Jurkat, Clone E6-1 (cell line): ENCODE measurements around the gene ABCF1. TPM values are rescaled to one million over a fixed set of nuclear protein-coding genes. Genes with fewer than 3 reads are reported as not detected.
"Not testable (repeated sequence)": the region's sequence is repeated elsewhere in the genome, so short reads cannot be mapped to it uniquely, and the experiment has no call there.

ENCODE experiments used
- DNase-seq: peaks from one replicate; pipeline ENCODE4 v3.0.0-alpha.2; 2011; ENCODE audit warnings: low read depth, low spot score
- H3K4me3 ChIP-seq: 2 replicates; pipeline ENCODE4 v1.5.1; 2011; ENCODE audit warnings: mild to moderate bottlenecking, low read length, control low read depth, moderate library complexity
- polyA plus RNA-seq: library from polyadenylated mRNA; unstranded; fragments of >200 nt; gene quantifications from one replicate; pipeline ENCODE4 v1.2.1, GENCODE V29; 2012; ENCODE audit warnings: missing spikeins; ENCODE audit not compliant: insufficient read length, insufficient read depth

ABCF1 gene
- 71.5 TPM for polyA plus RNA-seq

- peak within 1 kb of the TSS; percentile 97 for H3K4me3 ChIP-seq
- peak; percentile 94 for DNase-seq
Measured at GRCh38 chr6:30571075-30571761, at the start of gene ABCF1. ABCF1 (plus strand) TSS chr6:30571442; CDS start chr6:30571488, 46 bp downstream.

- DNase-seq, H3K4me3 ChIP-seq: not testable (repeated sequence)
Measured at GRCh38 chr6:30521952-30522351, 49.3 kb upstream of the ABCF1 start.

- not testable (repeated sequence) for H3K4me3 ChIP-seq, DNase-seq
Measured at GRCh38 chr6:30526444-30526843, 44.8 kb upstream of the ABCF1 start.

- DNase-seq, H3K4me3 ChIP-seq: not testable (repeated sequence)
Measured at GRCh38 chr6:30529349-30529875, 41.8 kb upstream of the ABCF1 start.

- DNase-seq, result no peak
- H3K4me3 ChIP-seq, result no peak overlapping the region
Measured at GRCh38 chr6:30530014-30530413, 41.2 kb upstream of the ABCF1 start.

DNA sequence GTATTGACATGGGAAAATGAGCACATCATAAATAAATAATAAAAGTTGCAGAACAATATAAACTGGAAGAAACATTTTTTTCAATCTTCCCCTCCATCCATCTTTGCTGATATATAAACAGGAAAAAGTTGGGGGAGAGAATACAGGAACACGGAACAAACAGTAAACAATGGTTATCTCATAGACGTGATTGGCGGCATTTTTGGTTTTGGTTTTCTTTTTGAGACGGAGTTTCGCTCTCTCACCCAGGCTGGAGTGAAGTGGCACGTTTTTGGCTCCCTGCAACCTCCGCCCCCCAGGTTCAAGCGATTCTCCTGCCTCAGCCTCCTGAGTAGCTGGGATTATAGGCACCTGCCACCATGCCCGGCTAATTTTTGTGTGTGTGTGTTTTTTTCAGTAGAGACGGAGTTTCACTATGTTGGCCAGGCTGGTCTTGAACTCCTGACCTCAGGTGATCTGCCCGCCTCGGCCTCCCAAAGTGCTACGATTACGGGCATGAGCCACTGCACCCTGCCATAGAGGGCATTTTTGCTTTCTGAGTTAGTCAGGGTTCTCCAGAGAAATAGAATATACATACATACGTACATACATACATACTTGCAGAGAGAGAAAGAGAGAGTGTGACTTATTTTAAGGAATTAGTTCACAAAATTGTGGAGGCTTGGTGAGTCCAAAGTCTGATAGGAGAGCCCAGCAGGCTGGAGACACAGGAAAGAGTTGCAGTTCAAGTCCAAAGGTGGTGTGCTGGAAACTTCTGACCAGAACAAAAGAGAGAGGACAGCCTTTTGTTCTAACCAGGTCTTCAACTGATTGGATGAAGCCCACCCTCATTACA, 37.6 kb upstream of the ABCF1 start:
- DNase-seq, result no peak
- no peak overlapping the region for H3K4me3 ChIP-seq

DNA sequence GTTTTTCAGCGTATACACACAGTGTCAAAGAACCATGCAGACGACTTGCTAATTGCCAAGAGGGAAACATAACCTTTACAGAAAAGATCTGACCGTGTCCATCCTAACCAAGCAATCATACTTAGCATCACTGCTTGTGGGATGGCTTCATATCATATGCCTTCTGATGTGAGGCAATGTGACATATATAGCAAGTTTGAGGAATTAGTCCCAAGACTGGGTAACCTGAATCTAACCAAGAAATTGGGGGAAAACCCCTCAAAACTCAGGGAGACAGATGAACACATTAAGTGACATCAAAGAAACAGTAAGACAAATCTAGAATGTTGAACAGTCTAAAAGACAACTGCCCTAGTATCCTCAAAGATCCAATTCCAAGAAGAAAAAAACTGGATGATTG, 33.3 kb upstream of the ABCF1 start:
- H3K4me3 ChIP-seq, result no peak overlapping the region
- no peak for DNase-seq

GRCh38 chr6:30541515-30542403, 29.5 kb upstream of the ABCF1 start:
- DNase-seq, result peak; percentile 86
- H3K4me3 ChIP-seq, result peak overlapping the region; percentile 51

- peak; percentile 19 for DNase-seq
- no peak overlapping the region for H3K4me3 ChIP-seq
Measured at GRCh38 chr6:30542404-30542725, 28.9 kb upstream of the ABCF1 start.

DNA sequence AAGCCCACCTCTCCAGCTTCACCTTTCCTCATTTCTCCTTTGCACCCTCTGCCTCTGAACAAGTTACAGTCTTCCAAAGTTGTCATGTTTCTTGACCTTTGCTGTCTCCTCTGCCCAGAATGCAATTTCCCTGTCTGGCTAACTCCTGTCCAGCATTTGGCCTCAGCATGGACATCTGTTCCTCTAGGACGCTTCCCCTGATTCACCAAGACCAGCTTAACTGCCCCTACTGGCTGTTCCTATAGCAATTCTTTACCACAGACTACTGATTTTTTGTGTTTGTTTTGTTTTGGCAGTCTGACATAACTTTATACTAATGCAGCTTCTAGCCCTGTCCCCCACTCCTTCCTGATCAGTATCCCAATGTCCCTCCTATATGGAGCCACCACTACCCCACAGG, 28.3 kb upstream of the ABCF1 start:
- H3K4me3 ChIP-seq, result no peak overlapping the region
- no peak for DNase-seq

DNA sequence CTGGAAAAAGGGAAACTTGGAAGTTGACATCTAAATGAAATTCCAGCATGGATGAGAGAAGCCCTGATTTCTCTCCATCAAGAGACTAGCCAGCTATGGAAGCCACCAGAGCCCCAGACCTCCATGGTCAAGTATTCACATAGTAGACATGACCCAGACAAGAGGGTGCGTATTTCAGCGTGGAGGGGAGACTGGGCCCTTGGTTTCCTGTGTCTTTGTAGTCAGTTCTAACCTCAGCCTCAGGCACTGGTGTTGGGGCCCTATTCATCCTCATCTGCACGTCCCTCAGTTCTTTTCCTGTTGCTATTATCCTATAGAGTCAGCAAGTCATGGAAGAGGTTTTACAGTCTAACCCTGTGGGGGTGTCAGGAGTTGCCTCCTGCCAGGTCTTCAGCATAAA, 27.4 kb upstream of the ABCF1 start:
- no peak overlapping the region for H3K4me3 ChIP-seq
- no peak for DNase-seq

DNA sequence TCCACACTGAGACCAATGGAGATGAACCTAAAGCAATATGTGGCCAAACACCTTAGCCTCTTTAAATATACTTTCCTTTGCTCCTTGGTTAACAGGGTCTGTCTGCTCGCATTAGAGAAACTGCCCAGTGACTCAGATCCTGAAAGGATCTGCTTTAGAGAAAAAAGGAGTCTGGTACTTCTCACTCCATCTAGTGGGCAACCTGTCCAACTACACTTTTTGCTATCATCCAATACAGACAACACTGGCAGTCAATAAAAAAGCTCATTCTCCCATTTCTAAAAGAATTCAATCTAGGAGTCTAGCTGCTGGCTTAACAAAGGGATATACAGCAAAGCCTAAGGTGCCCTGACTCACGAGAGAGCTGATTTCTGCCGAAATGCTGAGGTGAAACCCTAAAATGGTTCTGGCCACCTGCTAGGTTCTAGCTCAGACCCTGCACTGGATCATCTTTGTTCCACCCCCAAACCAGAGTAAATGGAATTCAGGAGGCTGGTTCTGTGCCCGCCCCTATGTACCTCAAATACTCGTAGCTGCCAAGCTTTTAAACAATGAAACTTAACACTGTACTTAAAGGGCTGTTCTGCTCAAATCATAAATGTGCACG, 26.5 kb upstream of the ABCF1 start:
- H3K4me3 ChIP-seq, result no peak overlapping the region
- peak; percentile 46 for DNase-seq

DNA sequence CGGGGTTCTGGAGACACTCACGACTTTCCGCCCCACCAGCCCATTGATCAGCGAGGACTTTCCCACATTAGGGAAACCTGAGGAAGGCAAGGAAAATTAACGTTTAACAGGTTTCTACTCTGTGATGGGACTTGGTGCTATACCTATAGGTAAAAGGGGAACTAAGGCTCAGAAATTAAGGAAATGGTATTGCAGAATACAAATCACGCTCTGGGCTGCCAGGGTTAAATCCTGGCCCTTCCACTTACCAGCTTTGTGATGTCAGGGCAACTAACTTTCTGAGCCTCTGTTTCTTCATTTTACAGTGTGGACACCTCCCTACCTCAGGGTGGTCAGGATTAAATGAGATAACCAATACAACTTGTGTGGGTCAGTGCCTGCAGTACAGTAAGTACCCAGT, 23.8 kb upstream of the ABCF1 start:
- no peak for DNase-seq
- H3K4me3 ChIP-seq, result no peak overlapping the region

GRCh38 chr6:30548375-30548774, 22.9 kb upstream of the ABCF1 start:
- H3K4me3 ChIP-seq, result no peak overlapping the region
- DNase-seq, result no peak

DNA sequence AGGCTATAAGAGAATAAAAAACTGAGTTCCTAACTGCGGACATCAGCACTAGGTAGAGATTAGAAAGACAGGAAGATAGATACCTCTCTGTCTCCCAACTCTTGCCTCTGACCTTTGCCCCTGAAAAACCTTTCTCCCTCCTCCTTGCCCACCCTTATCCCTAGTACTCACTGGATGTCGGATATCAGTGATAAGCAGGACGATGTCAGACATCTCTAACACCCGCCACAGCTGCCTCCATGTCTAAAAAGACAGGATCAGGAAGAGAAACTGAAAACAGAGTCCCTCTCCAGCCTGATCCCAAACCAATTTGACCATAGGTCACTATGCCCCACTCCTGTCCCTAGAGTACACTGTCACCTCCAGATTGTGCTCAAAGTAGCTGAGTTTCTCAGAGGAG, 16.8 kb upstream of the ABCF1 start:
- no peak for DNase-seq
- no peak overlapping the region for H3K4me3 ChIP-seq

GRCh38 chr6:30554962-30555815, 16.1 kb upstream of the ABCF1 start:
- no peak for DNase-seq
- H3K4me3 ChIP-seq, result peak overlapping the region; percentile 92

DNA sequence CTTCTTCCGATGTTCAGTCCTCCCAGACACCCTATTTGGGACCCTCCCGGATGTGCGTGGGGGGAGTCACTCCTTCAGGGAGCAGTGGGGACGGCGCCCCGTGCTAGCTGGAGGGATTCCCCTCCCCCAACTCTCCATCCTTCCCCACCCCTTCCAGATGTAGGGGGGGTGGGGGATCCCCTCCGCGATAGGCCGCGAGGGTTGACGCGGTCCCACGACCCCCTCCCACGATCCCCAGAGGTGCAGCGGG, 15.5 kb upstream of the ABCF1 start:
- peak overlapping the region; percentile 92 for H3K4me3 ChIP-seq
- DNase-seq, result no peak

- peak; percentile 92 for DNase-seq
- peak within 1 kb of the TSS; percentile 92 for H3K4me3 ChIP-seq
Measured at GRCh38 chr6:30556066-30556905, 15.0 kb upstream of the ABCF1 start, which contains the start of gene GNL1. GNL1 (minus strand) TSS chr6:30556489; CDS start chr6:30556203, 286 bp downstream.
